HG03520 (cell line): Measurements from ENCODE around the gene EPPIN.
"Not testable (repeated sequence)": the region's sequence is repeated elsewhere in the genome, so short reads cannot be mapped to it uniquely, and the experiment has no call there.

ENCODE experiments used
- ATAC-seq: cut with Tn5 transposase; IDR thresholded peaks from one replicate; pipeline ENCODE4 v1.9.1; 2021; ENCODE audit warnings: mild to moderate bottlenecking, moderate library complexity; ENCODE audit not compliant: unreplicated experiment

The EPPIN gene

DNA sequence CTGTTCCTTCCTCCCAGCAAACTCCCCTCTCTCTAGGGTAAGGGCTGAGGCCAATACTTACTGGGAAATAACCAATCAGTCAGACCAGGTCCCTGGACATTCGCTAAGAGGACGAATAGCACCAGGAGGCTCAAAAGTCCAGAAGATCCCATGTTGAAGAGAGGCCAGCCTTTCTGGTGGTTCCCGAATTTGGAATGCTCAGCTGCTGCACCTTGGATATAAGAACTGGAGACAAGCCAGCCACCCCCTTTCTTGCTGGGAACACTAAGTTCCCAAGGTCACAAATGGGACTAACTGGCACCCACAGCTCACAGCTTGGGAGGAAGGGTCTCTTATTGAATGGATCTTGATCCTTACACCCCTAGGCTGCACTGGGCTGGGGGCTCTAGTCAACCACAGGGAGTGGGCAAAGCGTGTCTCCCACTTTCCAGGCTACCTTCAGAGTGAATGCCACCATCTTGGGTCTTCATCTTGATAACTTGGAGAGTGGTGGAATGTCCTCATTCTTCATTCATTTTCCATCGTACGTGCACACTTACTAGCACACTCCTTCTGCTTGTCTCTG lies at the start of gene EPPIN:
EPPIN (minus strand) TSS at position 196 of the 565 bp plus-strand sequence; CDS start at position 152, 44 bp downstream.
- ATAC-seq: no peak

DNA sequence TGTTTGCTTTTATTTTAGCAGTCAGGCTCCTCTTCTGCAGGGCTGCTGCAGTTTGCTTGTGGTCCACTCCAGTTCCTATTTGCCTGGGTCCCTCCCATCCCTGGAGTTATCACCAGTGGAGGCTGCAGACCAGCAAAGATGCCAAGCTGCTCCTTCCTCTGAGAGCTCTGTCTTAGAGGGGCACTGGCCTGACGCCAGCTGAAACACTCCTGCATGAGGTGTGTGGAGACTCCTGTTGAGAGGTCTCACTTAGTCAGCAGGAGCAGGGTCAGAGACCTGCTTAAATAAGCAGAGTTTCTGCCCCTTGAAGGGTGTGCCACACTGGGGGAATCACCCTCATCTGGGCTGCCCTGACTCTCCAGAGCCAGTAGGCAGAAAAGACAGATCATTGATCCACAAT lies 48.0 kb upstream of the EPPIN start:
- ATAC-seq: no peak

DNA sequence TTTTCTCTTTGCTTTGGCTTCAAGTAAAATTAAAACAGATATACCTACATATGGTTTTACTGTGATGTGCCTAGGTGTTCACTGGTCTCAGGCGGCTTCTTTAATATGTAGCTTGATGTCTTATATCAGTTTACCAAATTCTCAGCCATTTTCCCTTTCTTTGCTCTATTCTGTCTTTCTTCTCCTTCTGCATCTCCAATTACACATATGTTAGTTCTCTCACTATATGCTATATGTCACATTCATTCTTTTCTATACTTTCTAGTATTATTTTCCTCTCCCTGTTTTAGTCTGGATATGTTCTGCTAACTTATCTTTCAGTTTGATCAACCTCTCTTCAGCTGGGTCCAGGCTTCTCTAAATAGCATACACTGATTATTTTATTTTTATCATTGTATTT lies 46.3 kb upstream of the EPPIN start:
- ATAC-seq: no peak

DNA sequence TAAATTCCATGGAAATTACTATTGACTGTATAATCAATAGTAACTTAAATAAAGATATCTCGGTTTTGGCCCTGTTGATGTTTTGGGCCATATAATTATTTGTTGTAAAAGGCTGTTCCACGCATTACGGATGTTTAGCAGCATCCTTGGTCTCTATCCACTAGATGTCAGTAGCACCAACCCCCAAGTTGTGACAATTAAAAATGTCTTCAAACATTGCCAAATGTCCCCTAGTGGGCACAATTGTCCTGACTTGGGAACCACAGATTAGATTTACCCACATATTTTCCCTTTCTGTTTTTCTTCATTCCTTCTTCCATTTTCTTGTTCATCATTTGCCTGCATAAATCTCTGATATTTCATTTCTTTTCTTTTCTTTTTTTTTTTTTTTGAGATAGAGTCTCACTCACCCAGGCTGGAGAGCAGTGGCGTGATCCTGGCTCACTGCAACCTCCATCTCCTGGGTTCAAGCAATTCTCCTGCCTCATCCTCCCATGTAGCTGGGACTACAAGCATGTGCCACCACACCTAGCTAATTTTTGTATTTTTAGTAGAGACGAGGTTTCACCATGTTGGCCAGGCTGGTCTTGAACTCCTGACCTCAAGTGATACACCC lies 45.5 kb upstream of the EPPIN start:
- no peak for ATAC-seq

DNA sequence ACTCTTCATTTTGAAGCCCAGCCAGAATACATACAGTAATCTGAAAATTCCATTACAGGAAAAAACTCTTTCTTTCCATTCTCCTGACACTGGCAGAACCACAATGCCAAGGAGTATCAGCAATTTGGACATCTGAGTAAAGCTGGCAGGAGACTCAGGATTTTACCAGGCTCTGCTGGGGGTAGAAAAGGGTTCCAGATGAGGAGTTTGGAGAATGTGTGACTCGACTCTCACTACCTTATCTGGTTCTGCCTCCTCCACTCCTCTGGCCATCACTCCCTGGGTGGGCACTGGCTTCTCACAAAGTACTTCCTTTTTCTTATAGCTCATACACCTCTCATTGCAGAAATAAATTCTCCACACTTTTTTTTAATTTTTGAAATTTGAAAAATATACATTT lies 42.5 kb upstream of the EPPIN start:
- no peak for ATAC-seq

DNA sequence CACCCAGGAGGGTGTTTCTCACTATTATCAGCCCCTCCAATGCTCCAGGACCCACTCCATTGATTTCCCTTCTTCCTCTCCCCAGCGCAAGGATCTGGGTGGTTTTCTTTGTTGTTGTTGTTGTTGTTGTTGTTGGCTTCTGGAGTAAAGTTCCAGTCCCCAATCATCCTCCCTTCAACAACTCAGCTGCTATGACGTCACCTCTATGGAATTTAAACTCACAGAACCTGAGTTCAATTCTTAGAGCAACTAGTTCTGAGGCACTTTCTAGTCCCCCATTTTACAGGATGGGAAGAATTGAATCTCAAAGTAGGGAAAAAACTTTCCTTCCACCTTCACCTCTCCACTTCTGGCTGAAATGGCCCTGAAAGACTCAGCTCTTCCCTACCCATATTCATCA lies 41.6 kb upstream of the EPPIN start:
- ATAC-seq: no peak

DNA sequence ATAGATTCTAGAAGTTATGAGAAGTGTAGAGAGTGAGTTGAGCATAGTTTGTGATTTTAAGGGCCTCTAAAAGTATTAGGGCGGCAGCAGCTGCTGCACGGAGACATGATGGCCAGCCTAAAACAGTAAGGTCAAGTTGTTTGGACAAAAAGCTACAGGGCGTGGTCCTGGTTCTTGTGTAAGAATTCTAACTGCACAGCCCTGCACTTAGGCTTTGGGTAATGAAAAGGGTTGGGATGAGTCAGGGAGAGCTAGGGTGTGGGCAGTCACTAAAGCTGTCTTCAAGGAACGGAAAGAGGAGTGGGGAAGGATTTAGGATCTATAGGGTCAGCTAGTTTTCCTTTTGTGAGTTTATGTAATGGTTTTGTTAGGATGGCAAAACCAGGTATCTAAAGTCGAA lies 38.8 kb upstream of the EPPIN start:
- ATAC-seq: not testable (repeated sequence)

DNA sequence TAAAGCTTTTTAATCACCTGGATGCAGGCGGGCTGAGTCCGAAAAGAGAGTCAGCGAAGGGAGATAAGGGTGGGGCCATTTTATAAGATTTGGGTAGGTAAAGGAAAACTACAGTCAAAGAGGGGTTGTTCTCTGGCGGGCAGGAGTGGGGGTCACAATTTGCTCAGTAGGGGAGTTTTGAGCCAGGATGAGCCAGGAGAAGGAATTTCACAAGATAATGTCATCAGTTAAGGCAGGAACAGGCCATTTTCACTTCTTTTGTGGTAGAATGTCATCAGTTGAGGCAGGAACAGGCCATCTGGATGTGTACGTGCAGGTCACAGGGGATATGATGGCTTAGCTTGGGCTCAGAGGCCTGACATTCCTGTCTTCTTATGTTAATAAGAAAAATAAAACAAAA lies 37.1 kb upstream of the EPPIN start:
- not testable (repeated sequence) for ATAC-seq

DNA sequence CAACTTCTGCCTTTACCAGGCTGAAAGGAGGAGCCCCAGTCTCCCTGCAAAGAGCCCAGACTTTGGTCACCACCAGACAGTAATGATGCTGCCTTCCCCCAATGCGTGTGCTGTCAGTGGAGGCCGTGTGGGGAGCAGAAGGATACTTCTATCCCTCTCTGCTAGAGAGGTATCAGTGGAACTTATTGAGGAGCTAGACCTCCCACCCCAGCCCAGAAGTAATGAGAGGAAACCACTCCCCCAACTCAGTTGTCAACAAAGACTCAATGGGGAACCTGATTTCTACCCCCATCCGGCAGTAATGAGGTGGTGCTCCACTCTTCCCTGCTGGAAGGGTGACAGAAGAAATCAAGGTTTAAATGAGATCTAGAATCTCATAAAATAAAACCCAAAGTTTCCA lies 36.3 kb upstream of the EPPIN start:
- no peak for ATAC-seq

DNA sequence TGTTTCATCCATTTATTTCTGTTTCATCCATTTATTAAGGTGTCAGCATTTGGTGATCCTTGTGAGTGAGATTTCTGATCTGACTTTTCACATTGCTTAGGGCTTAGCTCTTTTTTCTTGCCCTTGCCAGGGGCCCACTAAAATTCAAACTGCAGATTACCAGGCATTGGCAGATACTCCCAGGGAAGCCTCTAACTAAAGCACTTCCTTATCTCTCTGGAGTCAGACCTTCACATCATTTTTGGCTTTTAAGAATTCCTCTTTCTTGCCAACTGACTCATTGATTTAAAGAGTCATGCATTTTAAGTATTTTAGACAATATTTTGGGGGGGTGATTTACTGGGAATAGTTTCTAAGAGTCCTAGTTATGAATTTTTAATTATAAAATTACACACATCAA lies 34.5 kb upstream of the EPPIN start:
- ATAC-seq: no peak

DNA sequence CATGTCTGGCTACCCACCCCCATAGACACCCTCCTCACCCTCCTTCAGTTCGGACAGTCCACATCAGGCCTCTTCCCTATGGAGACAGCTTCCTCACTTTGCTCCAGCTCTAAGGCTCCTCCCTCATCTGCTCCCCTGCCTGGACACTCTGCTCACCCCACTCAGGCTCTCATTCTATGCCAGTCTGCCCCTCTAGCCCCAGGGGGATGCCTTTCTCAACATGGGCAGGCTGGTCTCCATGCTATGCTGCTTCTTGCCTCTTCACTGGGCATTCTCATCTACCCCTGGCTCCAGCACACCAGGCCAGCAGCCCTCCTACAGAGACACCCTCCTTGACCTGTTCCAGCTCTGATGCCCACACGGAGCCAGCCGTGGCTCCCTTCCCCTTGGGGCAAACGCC lies 32.0 kb upstream of the EPPIN start, which contains the start of gene WFDC8:
WFDC8 (minus strand) TSS at position 101 of the 400 bp plus-strand sequence; CDS start at position 64, 37 bp downstream.
- no peak for ATAC-seq

DNA sequence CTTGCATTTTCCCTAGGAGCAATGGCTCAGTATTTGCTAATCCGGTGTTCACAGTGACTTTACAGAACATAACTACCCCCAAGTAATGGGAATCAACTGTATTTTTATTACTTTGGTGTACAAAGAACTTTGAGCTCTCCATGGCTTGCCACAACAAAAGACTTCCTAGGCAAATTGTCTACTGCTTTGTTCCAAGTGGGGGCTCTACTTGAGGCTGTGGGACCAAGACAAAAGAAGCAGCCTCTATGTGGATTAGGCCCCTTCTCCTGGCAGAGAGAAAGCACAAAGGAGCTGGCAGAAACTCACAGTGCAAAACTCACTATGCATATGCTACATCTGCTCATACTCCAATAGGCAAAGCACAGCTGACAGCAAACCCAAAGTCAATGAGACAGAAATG lies 31.0 kb upstream of the EPPIN start:
- no peak for ATAC-seq

DNA sequence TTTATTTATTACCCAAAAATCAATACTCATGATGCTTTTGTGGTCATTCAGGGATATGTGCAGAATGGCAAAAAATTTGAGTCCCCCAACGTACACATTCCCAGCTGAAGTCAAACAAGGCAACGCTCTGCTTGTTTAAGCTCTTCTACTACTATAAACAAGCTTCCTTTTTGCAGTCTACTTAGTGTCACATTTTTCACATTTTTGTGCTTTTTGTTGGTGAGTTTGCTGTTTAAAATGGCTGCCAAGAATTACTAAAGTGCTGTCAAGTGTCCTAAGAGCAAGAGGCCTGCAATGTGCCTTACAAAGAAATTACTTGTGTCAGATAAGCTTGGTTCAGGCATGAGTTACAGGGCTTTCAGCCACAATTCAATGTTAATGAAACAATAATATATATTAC lies 29.8 kb upstream of the EPPIN start:
- no peak for ATAC-seq

DNA sequence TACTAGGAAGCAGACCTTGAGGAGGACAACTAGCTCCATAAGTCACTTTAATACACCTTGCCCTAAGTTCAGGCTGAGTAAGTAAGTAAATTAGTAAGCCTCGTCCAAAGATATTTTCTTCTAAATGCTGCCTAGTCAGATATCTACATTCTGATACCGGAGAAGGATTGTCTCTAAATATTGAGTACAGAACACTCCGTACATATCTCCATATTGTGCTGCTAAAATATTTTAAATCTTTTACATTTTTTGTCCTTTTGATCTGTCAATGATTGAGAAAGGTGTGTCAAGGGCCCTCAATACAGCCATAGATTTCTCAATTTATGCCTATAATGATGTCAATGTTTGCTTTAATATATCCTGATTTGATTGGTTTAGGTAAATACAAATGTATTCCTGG lies 28.7 kb upstream of the EPPIN start:
- no peak for ATAC-seq

DNA sequence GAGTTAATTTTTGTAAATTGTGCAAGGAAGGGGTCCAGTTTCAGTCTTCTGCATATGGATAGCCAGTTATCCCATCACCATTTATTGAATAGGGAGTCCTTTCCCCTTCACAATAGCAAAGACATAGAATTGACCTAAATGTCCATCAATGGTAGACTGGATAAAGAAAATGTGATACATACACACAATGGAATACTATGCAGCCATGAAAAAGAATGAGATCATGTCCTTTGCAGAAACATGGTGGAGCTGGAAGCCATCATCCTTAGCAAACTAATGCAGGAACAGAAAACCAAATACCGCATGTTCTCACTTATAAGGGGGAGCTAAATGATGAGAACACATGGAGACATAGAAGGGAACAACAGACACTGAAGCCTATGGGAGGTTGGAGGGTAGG lies 22.4 kb upstream of the EPPIN start:
- ATAC-seq: not testable (repeated sequence)

DNA sequence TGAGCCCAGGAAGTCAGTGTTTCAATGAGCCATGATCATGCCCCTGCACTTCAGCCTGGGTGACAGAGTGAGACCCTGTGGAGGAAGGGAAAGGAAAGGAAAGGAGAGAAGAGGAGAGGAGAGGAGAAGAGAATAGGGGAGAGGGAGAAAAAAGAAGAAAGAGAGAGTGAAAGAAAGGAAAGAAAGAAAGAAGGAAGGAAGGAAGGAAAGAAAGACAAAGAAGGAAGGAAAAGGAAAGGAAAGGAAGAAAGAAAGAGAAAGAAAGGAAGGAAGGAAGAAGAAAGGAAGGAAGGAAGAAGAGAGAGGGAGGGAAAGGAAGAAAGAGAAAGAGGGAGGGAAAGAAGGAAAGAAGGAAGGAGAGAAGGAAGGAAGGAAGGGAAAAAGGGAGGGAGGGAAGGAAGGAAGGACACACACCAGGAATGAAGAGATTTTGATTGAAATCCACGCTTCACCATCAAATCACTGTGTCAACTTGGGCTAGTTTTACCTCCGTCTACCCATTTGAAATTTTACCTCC lies 17.6 kb upstream of the EPPIN start:
- no peak for ATAC-seq

DNA sequence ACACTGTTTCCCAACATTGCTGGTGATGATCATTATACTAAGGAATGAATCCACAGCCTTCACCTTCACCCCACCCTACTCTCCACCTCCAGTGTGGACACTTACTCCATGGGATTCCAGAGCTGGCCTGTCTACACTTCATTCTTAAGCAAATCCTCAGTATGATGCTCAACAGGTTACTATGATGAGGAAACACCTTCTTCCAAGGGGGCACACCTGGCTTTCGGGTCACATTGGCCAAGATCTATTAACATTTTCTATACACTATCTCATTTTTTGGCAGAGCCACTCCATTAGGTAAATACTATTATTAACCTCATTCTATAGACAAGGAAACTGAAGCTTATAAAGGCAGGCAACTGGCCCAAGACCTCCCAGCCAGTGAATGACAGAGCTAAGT lies 8.0 kb upstream of the EPPIN start:
- ATAC-seq: no peak

DNA sequence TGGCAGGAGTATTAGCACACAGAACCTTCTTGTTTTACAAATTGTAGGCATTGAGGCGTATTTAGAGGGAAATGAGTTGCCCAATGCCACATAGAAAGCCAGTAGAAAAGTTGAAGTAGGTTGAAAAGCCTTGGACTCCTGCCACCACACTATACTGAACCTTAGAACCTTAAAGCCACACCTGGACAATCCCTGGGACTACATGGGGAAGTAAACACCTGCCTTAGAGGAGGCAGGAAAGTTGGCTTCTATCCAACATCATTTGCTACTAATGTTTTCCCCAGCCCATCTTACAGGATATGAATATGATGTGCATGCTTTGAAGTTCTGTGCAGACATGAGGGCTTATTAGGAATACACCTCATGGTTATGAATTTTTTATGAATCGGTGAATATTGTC lies 5.3 kb upstream of the EPPIN start:
- ATAC-seq: no peak

DNA sequence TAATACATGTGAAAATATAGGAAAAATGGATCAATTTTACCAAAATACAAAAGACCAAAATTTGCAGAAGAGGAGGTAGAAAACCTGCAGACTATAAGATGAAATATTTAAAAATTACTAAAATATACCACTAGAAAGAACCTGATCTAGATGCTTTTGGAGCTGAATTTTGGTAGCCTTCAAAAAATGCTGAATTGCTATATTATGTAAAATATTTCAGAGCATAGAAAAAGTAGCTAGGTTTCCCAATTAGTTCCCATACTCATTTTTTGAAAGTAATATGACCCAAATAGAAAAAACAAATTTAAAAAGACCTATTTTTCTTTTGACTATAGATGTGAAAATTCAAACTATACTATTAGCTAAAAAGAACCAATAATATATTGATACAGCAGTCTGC lies 3.6 kb upstream of the EPPIN start:
- no peak for ATAC-seq

DNA sequence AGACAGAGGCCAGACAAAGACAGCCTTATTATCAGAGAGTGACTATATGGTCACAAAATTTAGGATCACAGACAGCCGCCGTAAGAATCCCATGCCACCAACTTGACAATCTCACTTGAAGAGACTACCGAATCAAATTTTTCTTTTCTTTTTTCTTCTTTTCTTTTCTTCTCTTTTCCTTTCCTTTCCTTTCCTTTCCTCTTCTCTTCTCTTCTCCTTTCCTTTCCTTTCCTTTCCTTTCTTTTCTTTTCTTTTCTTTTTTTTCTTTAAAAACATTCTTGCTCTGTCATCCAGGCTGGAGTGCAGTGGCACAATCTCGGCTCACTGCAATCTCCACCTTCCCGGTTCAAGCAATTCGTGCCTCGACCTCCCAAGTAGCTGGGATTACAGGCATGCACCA lies 1.2 kb upstream of the EPPIN start:
- ATAC-seq: no peak

DNA sequence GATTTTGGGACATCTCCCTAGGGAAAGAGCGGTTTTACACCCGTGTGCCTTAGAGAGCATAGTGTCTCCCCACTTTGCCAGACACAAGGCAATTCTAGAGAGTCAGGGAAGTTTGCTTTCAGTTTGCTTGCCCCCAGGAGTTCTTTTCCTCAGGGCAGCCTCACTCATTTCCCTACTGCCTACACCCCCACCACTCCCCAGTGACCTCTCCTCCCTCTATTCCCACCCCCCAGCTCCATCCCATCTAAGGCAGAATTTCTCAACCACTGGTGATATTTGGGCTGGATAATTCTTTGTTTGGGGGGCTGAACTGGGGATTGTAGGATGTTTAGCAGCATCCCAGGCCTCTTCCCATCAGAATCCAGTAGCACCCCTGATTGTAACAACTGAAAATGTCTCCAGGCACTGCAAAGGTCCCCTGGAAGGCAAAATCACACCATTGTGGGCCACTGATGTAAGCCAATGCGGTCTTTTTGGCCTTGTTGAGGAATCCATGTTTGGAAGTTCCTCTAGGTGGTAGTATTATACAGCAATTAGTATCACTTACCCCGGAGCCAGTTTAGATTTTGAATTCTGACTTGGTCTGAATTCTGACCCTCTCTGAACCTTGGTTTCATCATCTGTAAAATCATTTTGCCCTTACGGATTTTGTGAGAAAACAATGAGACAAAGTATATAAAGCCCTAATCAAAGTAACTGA lies 1.3 kb downstream of the EPPIN start:
- no peak for ATAC-seq

DNA sequence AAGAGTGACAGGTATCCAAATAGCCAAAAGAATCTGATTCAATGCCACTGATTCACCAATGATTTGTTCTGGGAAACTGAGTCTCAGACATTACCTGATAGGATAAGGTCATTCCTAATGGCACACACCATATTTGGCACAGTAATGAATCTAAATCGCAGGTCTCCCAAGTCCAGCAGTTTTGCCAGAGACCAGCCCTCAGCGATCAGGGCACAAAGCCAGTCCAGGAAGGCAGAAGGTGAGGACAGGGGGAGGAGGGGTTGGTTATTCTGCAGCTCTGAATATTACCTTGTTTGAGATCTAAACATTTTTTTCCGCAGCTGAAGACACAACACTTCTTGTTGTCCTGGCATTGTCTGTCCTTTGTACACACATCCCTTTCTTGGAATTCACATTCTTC lies 1.9 kb downstream of the EPPIN start:
- no peak for ATAC-seq
